OCI-LY3 (cell line): ENCODE measurements around the gene FANCG.

Experiments
- CTCF ChIP-seq: fragments of 200-600, 300-600 bp; sonication (generic); IDR thresholded peaks from 2 replicates; pipeline ENCODE4 v1.5.1; 2014; ENCODE audit warnings: antibody characterized with exemption, low read length, low read depth
- EZH2phosphoT487 ChIP-seq: fragments of 200-600 bp; shearing (Covaris generic); IDR thresholded peaks from 2 replicates; pipeline ENCODE4 v1.6.1; 2018; ENCODE audit warnings: antibody characterized with exemption, mixed run types, low read depth

DNA sequence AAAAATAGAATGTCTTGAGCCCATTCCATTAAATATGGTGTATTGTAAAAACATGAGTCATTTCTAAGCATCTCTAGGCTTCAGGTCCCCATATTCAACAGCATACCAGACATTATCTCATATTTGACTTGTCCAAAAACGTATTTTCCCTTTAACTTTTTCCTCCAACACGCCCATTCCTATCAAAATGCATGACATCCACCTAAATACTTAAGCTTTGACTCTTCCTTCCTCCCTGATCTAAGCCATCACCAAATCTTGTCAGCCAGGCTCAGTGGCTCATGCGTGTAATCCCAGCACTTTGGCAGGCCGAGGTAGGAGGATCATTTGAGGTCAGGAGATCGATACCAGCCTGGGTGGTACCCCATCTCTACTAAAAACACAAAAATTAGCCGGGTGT lies 31.2 kb downstream of the FANCG start:
- TF ChIP-seq CTCF (no peak), EZH2phosphoT487 (no peak)
